LNCaP clone FGC (cell line): Measurements from ENCODE around the gene ABLIM1.

Source experiments
- DNase-seq: peaks from one replicate; pipeline ENCODE4 v3.0.0-alpha.2; 2011; ENCODE audit warnings: low read depth
- H3K4me3 ChIP-seq: 2 replicates; pipeline ENCODE4 v1.5.1; 2011; ENCODE audit warnings: mild to moderate bottlenecking, low read depth, low read length, control low read depth
- TF ChIP-seq, protein P1 (sequence below): IDR thresholded peaks from 2 replicates; pipeline ENCODE4 v1.5.1; 2012; ENCODE audit warnings: mild to moderate bottlenecking; ENCODE audit not compliant: control insufficient read depth, insufficient read depth; ENCODE audit errors: extremely low read depth

ABLIM1 gene

DNA sequence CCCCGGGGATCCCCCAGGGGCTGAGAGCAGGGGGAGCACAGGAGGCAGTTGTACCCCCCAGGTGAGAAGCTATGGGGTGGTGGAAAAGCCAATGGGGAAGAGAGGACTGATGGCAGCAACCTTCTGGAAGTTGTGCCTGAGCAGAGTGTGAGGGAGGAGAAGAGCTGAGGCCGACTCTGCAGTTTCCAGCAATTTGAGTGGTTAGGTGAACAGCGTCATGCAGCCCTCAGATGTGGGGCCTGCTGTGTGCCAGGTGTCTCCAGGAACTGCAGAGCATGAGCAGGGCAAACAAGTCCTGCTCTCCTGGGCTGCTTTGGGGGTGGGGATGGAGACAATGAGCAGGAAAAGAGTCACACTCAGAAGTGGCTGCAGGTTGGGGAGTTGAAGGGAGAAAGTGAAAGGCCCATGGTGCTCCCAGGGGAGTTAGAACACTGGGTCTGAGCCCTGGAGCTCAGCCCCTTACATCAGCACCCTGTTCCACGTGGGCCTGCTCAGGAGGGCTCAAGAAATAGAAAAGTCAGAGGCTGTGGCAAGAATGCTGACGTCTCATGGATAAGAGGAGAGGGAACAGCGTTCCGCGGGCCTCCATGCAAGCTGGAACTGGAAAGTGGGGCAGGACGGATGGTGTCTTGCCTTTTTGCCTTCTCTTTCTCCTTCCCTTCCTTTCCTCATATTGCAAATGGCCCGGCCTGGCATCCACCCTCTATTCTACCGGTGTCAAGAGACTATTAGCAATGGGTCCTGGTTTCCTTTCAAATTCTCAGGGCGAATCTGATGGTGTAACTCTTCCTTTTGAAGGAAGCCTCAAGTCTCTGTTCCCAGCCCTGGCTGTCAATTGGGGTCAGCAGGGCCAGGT, 249.7 kb downstream of the ABLIM1 start:
- DNase-seq = no peak
- no peak overlapping the region for H3K4me3 ChIP-seq
- TF ChIP-seq, protein P1, sequence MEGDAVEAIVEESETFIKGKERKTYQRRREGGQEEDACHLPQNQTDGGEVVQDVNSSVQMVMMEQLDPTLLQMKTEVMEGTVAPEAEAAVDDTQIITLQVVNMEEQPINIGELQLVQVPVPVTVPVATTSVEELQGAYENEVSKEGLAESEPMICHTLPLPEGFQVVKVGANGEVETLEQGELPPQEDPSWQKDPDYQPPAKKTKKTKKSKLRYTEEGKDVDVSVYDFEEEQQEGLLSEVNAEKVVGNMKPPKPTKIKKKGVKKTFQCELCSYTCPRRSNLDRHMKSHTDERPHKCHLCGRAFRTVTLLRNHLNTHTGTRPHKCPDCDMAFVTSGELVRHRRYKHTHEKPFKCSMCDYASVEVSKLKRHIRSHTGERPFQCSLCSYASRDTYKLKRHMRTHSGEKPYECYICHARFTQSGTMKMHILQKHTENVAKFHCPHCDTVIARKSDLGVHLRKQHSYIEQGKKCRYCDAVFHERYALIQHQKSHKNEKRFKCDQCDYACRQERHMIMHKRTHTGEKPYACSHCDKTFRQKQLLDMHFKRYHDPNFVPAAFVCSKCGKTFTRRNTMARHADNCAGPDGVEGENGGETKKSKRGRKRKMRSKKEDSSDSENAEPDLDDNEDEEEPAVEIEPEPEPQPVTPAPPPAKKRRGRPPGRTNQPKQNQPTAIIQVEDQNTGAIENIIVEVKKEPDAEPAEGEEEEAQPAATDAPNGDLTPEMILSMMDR = no peak

- no peak overlapping the region for H3K4me3 ChIP-seq
- TF ChIP-seq, protein P1 = no peak
- DNase-seq = no peak
Observed at GRCh38 chr10:114406455-114406854, 251.6 kb downstream of the ABLIM1 start.

DNA sequence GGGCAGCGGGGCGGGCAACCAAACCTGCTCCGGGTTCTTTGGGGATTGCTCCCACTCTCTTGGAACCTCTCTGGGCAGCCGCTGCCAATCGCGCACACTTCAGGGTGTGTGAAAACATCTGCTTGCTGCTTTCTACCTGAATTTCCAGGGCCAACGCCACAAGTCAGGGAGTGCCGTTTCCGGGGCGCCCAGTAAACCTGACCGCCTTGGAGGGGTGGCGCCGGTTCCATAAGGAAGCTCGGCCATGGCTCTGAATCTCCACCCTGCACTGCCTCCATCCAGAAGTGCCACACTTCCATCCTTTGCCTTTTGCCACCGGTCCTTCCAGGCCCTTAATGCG, 253.1 kb downstream of the ABLIM1 start:
- H3K4me3 ChIP-seq = no peak overlapping the region
- TF ChIP-seq, protein P1 = no peak
- DNase-seq = no peak

DNA sequence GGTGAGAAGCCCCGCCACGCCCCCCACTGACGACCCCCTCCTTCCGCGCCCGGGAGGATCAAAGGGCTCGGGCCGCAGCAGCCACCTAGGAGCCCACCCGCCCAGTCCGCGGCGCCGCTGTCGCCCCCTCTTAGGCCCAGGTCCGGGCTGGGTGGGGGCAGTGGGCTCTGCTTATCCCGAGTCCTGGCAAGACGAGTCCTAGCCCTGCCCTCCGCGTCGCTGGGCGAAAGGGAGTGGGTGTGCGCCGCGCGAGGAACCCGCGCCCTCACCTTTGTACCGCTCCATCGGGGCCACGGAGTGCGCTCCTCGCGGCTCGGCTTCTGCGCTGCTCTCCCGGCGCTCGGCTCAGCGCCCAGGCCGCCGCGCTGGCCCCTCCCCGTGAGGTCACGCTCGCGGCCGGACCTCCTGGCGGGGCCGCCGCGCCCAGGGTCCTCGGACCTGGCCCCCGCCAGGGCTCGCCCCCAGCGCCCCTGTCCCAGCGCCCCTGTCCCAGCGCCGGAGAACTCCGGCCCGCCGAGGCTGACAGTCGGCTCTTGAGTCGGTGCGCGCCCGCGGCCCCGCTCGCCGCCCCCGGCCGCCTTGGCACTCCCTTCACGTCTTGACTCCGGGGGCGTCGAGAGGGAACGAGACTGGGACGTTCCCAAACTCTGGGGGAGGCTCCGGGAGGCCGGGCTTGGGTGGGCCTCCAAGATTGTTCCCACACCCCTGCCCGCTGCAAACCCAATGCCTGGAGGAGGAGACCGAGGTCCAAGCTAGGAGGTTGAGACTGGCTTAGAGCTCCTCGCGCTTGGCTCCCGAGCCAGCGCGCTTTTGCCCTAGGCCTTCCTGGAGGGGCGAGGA, 253.7 kb downstream of the ABLIM1 start, which contains the start of gene AFAP1L2:
TSS of gene AFAP1L2 (minus strand) at position 332 of the 840 bp plus-strand sequence. CDS start at position 285, 47 bp downstream.
- peak within 1 kb of the TSS; percentile 38 for H3K4me3 ChIP-seq
- TF ChIP-seq, protein P1 = no peak
- DNase-seq = no peak

GRCh38 chr10:114403541-114404161, 254.4 kb downstream of the ABLIM1 start:
- no peak for DNase-seq
- peak overlapping the region; percentile 38 for H3K4me3 ChIP-seq
- TF ChIP-seq, protein P1 = peak; percentile 28; the same call in 1 of the 2 replicates

DNA sequence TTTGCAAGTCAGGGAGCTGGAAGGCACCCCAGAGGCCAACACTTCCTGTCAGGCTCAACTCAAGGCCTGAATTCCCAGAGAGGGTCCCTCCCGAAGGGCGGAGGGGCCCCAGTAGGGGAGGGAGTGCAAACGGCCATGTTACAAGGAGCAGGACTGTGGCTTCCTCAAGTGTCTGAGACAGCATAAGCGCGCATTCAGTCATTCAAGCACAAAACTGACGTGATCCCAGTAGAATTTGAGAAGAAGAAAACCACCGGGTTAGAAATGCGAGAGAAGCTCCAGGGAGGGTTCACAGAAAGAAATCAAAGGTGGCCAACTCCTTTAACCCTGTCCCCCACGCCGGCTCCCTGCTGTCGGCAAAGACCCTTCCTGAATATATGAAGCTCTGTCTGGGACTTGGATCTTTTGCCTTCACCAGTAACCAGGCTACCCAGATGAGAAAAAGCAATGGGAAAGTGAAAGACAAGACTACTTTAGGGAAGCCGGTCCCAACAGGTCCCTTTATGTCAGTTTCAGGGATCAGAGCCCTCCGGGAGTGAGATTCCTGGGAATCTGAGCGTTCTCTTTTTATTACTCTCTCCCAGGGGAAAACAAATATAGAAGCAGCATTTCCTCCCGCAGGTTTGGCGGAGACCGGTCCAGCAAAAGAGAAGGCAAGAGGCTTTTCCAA, 255.1 kb downstream of the ABLIM1 start:
- DNase-seq = no peak
- TF ChIP-seq, protein P1 = no peak
- no peak overlapping the region for H3K4me3 ChIP-seq
